22Rv1 (cell line): Measurements from ENCODE around the gene CCDC149.

Source experiments
- H3K27ac ChIP-seq: fragments of 450-650 bp; 2 replicates; pipeline ENCODE4 v1.5.1; 2017
- ZFX ChIP-seq: fragments of 450-650 bp; IDR thresholded peaks from 2 replicates; pipeline ENCODE4 v1.6.1; 2017; ENCODE audit warnings: antibody characterized with exemption, borderline replicate concordance
- TF ChIP-seq, protein P1 (sequence below): fragments of 450-650 bp; IDR thresholded peaks from 2 replicates; pipeline ENCODE4 v1.5.1; 2017; ENCODE audit warnings: mild to moderate bottlenecking

CCDC149 gene

GRCh38 chr4:24836661-24837242 lies 76.1 kb downstream of the CCDC149 start:
- H3K27ac ChIP-seq = no peak overlapping the region
- TF ChIP-seq ZFX = no peak
- TF ChIP-seq, protein P1, sequence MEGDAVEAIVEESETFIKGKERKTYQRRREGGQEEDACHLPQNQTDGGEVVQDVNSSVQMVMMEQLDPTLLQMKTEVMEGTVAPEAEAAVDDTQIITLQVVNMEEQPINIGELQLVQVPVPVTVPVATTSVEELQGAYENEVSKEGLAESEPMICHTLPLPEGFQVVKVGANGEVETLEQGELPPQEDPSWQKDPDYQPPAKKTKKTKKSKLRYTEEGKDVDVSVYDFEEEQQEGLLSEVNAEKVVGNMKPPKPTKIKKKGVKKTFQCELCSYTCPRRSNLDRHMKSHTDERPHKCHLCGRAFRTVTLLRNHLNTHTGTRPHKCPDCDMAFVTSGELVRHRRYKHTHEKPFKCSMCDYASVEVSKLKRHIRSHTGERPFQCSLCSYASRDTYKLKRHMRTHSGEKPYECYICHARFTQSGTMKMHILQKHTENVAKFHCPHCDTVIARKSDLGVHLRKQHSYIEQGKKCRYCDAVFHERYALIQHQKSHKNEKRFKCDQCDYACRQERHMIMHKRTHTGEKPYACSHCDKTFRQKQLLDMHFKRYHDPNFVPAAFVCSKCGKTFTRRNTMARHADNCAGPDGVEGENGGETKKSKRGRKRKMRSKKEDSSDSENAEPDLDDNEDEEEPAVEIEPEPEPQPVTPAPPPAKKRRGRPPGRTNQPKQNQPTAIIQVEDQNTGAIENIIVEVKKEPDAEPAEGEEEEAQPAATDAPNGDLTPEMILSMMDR = no peak

- TF ChIP-seq, protein P1 = no peak
- no peak for TF ChIP-seq ZFX
- no peak overlapping the region for H3K27ac ChIP-seq
Measured at GRCh38 chr4:24835696-24836095, 77.1 kb downstream of the CCDC149 start.

DNA sequence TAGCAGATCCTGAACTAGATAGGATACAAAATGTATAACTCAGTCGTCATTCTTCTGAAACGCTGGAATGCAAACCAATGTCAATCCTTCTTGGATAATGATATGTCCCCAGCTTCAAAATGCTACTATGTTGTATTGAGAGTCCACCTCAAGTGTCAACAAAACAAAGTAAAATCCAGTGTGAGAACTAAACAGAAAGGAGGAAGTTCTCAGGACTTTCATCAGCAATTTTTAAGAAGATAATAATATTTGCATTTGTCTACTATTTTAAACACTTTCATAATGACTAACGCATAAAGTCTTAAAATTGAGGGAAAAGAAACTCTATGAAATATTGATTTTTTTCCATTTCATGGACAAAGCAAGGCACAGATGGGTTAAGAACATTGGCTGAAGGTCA lies 81.2 kb downstream of the CCDC149 start:
- TF ChIP-seq, protein P1 = no peak
- no peak for TF ChIP-seq ZFX
- H3K27ac ChIP-seq = no peak overlapping the region

GRCh38 chr4:24824720-24825119 lies 88.1 kb downstream of the CCDC149 start:
- TF ChIP-seq, protein P1 = no peak
- TF ChIP-seq ZFX = no peak

DNA sequence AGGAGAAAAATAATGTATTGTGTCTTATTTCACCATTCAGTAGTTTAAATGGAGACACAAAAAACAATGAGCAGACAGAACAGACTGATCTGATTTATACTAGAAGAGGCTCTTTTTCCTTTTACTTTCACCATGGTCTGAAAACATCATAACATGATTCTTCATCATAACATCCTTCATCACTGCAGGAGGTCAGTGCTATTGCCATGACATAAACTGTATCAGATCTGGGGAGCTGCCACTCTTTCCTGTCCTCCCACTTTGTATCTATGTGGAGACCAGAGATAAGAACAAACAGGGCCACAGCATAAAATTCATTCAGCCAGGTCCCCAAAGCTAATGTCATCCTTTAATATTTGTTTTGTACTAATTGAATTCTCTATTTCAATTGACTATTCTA lies 92.3 kb downstream of the CCDC149 start:
- TF ChIP-seq, protein P1 = no peak
- no peak for TF ChIP-seq ZFX
- no peak overlapping the region for H3K27ac ChIP-seq

More at GRCh38 chr4:24824720-24825119, 88.1 kb downstream of the CCDC149 start:
- no peak overlapping the region for H3K27ac ChIP-seq

- H3K27ac ChIP-seq = no peak overlapping the region
- TF ChIP-seq ZFX = no peak
- TF ChIP-seq, protein P1 = no peak
Measured at GRCh38 chr4:24816797-24817196, 96.0 kb downstream of the CCDC149 start.

GRCh38 chr4:24813732-24814131 lies 99.1 kb downstream of the CCDC149 start:
- TF ChIP-seq, protein P1 = no peak
- no peak for TF ChIP-seq ZFX
- no peak overlapping the region for H3K27ac ChIP-seq
